Breast epithelium (tissue), 3 donors: ENCODE data around the gene SPDEF.

Experiments
- POLR2AphosphoS5 ChIP-seq, 3 donors: sonication (generic); formaldehyde crosslinking; IDR thresholded peaks; one replicate each; pipeline ENCODE4 v1.6.1; 2017; ENCODE audit warnings: antibody characterized with exemption in 3 of 3
- TF ChIP-seq, protein P1 (sequence below), 3 donors: fragments of 450-650 bp; IDR thresholded peaks; one replicate each; pipeline ENCODE4 v1.5.1; 2016 to 2017; ENCODE audit warnings: antibody characterized with exemption in 3 of 3, mild to moderate bottlenecking in 3 of 3, moderate library complexity in 3 of 3

DNA sequence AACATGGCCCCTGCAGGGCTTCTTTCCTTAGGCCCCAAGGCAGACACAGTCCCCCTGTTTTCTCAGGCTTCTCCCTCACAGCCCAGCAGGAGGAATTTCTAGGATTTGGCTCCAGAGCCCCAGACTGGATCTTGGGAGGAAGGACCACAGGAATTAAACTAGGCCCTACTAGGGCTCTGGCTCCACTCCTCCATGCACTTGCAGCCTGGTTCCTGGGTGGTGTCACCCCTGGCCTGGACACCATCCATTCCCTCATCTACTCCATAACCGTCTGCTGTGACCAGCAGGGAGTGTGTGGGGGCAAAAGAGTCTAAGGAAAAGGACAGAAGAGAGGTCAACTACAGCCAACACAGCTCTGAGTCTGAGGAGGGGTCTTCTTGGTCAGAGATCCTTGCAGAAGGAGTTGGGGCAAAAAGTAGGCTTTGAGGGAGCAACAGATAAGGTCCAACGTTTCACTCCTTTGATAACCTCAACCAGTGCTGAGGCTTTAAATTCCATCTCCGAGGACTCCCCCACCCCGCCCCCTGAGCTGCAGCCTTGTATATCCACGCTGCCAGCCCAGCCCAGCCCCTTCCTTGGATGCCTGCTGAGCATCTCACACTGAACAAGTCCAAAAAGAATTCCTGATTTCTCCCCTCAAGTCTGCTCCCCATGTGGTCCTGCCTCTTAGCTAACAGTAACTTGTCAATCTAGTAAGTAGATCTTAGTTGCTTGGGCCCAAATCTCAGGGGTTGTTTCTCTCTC, 27.9 kb upstream of the SPDEF start:
- TF ChIP-seq, protein P1, sequence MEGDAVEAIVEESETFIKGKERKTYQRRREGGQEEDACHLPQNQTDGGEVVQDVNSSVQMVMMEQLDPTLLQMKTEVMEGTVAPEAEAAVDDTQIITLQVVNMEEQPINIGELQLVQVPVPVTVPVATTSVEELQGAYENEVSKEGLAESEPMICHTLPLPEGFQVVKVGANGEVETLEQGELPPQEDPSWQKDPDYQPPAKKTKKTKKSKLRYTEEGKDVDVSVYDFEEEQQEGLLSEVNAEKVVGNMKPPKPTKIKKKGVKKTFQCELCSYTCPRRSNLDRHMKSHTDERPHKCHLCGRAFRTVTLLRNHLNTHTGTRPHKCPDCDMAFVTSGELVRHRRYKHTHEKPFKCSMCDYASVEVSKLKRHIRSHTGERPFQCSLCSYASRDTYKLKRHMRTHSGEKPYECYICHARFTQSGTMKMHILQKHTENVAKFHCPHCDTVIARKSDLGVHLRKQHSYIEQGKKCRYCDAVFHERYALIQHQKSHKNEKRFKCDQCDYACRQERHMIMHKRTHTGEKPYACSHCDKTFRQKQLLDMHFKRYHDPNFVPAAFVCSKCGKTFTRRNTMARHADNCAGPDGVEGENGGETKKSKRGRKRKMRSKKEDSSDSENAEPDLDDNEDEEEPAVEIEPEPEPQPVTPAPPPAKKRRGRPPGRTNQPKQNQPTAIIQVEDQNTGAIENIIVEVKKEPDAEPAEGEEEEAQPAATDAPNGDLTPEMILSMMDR (IDR thresholded peaks at IDR 0.05): no peak
- TF ChIP-seq POLR2AphosphoS5 (IDR thresholded peaks at IDR 0.05): no peak
